Measurements from ENCODE around the gene OXA1L.
"Not testable (repeated sequence)": the region's sequence is repeated elsewhere in the genome, so short reads cannot be mapped to it uniquely, and the experiment has no call there.

OXA1L gene

DNA sequence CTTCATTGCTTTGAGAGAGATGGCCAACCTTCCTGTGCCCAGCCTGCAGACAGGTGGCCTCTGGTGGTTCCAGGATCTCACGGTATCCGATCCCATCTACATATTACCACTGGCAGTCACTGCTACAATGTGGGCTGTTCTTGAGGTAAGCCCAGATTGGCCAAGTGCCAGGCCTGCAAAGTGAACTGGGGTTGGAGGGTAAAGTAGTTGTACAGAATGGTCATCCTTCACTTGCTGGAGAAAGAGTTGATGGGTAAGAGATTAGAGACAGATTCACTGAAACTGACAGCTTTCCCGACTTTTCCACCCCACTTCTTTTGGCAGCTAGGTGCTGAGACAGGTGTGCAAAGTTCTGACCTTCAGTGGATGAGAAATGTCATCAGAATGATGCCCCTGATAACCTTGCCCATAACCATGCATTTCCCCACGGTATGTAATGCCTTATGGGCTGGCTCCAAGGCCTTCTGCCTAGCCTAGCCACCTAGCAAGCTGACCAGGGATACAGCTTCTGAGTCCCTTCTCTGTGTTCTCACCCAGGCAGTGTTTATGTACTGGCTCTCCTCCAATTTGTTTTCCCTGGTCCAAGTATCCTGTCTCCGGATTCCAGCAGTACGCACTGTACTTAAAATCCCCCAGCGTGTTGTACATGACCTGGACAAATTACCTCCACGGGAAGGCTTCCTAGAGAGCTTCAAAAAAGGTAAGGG is 4.1 kb downstream of the OXA1L start:
- DNase-seq, result no peak

DNA sequence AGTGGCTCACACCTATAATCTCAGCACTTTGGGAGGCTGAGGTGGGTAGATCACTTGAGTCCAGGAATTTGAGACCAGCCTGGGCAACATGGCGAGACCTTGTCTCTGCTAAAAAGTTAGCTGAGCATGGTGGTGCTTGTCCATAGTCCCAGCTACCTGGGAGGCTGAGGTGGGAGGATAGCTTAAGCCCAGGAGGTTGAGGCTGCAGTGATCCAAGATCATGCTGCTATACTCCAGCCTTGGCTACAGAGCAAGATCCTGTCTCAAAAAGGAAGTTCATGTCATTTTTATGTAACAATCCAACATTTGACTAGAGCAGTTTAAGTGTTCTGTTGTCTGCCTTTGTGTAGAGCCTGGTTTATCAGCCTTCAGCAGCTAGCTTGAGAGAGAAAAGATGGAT is 6.2 kb downstream of the OXA1L start:
- DNase-seq, result no peak

DNA sequence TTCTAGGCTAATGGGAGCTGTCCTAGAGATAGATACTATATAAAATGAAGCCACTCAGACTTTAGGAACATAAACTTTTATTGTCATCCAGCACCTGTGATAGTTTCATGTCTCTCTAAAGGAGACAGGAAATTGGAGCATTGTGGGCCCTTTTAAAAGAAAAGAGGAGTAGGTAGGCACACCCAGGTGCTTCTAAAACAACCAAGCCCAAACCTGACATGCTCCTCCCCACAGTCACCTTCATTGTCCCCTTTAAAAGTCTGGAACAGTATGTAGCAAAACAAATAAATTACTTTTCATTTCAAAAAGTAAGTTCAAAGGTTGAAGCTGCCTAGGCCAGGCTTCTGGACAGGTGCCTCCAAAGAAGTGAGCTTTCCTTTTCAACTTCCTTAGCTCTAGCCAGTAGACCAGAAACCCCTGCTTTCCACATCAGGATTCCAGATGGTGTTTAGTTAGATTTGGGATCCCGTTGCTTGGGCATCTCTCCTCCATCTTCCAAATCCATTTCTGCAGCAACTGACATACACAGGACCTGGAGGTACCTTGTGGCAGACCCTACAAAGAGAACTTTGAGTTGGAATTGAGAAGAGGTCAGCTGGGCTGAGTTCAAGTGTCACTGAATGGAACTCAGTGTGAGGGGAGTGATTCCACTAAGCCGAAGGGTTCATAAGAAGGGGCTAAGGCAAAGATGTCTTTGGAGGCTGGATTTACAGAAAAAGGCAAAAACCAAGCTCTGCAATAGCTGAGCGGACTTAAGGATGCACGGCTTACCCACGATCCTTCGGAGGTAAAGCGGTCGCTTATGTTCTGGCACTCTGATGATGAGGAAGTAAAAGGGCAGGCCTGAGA is 6.9 kb downstream of the OXA1L start:
- no peak for DNase-seq

DNA sequence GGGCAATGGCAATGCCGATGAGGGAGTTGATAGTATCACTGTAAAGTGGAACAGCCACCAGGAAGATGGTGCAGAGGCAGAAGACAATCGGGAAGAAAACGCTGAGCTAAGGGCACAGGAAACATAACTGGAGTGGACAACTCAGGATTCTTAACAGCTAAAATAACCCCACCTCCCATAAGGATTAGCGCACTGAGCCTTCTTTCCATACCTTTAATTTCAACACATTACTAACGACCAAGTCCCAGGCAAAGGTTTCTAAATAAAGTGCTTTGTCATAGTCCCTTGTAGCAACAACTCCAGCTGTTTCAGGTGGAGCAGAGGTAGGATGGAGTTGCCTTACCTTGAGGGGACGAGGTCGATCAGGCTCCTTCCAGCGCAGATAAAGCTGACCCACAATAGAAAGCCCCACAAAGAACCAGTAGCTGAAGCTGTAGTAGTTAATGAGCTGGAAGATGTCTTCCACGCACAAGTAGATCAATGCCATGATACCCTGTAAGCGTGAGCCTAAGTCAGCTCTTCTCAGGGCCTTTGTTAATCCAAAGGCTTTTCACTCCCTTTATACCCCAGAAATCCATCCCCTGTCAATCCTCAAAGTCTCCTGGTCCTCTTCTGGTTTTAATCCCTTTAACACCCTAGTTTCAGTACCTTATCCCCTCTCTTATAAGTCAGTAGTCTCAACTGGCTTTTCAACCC is 7.7 kb downstream of the OXA1L start:
- DNase-seq, result no peak

DNA sequence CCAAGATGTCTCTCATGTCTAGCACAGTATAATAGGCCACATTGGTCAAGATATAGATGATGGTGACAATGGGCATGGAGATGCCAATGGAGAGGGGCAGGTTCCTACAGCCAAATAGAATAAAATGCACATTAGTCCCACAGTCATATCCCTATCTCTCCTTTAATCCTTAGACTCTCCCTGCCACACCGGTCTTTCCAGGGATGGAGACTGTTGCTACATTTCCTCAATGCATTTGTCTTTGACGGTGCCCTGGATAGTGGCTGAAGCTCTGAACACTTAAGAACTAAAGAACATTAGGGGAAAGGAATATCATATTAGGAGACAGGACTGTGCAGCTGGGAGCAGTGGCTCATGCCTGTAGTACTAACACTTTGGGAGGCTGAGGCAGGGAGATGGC is 9.7 kb downstream of the OXA1L start:
- no peak for DNase-seq

DNA sequence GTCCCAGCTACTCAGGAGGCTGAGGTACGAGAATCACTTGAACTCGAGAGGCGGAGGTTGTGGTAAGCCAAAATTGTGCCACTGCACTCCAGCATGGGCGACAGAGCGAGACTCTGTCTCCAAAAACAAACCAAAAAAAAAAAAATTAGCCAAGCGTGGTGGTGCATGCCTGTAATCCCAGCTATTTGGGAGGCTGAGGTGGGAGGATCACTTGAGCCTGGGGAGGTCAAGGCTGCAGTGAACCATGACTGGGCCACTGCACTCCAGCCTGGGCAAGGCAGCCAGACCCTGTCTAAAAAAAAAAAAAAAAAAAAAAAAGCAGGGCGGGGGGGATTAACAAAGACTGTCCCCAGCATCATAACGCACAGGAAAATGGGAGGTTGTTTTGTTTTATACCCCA is 10.4 kb downstream of the OXA1L start:
- not testable (repeated sequence) for DNase-seq

DNA sequence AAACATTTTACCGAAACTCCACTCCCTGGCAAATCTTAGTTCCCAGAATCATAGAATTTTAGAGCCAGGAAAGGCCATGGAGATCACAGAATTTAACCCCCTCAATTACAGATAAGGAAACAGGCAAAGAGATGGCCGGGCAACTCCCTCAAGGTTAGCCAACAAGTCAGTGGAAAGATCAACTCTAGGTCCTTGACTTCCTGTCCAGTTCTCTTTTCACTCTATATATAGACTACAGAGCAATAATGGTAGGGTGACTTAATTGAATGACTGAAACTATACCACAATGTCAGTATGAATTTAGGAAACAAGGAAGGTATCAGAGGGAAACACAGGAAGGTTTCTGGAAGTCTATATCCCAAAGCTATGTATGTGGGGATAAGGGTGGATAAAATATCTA is 11.6 kb downstream of the OXA1L start:
- DNase-seq, result no peak

DNA sequence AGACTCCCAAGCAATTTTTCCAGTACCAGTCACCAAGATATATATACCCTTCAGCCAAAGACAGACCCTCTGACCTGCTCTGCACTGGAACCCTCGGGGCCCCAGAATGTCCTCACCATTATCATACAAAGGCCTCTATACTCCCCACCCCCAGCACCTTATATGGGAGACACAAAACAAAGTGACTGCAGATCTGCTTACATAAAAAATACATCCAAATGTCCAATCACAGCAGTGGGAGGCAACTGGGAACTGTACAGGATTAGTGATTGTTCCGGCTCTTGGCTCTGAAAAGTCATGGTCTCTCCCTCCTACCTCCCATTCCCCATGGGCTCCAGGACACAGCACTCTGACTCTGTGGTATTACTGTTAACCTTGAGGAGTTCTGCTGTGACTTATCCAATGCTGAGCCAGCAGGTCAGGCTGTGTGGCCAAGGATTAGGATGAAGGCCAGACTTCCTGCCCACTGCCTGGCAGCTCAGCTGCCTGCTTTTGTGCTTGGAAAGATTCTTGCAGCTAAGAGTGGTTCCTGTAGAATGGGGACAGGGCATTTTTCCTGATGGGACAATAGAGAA is 13.7 kb downstream of the OXA1L start:
- DNase-seq, result no peak

DNA sequence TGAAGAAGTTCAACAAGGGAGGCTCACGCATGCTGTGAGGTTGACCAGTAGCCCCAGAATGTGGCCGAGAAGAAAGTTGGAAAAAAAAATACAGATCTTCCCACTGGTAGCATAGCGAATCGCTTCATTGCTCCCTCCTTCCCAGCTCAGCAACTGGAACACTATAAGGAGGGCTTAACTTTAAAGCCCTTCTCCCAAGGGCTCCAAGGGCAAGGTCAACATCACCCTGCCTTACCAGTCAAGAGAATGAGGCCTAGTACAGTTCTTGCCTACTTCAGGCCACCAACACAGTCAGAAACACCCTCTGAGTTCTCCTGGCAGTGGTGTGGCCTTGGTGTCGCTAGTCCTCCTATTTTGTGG is 14.4 kb downstream of the OXA1L start:
- DNase-seq, result no peak

DNA sequence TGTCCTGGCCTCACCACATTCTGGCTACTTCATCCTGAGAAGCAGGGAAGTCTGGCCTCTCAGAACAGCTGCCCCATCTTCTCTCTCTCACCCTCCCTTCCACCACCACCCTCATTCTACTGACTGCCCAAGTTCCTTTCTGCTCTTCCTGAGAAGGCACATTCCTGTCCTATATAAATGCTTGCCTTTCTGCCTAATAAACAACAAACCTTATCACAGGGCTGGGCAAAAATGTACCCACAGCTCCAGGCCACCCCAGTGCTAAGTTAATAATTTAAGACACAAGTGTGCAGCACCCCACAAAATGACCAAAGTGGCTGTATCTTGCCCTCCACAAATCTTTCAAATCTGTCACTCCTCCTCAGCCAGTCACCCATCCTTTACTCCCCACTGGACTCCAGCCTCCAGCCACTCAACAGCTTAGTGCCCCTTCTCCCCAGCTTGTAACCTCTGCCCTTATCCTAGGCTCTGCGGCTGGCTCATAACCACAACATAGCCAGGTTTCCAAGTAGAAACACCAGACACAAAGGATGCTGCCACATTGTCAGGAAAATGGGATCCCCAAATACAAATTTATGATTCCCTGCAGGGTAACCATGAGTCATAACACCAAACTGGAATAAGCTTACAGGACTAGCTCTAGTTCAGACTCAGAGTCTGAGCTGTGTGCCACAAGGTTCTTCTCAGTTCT is 15.0 kb downstream of the OXA1L start:
- DNase-seq, result no peak

DNA sequence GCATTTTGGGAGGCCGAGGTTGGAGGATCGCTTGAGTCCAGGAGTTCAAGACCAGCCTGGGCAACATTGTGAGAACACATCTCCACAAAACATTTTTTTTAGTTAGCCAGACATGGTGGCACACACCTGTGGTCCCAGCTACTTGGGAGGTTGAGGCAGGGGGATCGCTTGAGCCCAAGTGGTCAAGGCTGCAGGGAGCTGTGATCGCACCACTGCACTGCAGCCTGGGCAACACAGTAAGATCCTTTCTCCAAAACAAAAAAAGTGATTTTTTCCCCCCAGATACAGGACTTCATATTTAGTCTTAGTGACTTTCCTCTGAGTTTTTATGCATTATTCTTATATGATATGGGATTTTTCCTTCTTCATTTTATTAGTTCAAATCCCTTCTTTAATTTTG is 20.2 kb downstream of the OXA1L start:
- no peak for DNase-seq

DNA sequence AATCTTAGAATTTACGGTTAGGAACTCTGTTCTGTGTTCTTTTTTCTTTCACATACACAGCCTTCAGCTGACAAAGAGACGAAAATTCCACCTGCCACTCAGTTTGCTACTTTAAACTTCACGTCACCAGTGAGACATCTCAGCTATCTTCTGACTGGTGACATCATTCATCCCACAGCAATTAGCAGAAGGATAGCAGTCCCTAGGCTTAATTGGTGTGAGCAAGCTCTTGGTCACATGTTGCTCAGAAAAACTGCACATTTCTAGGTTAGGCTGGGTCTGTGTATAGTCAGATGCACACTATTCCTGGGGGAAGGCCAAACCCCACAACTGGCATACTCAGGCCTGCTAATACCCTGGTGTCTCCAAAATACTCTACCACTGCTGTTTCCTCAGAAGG is 24.8 kb downstream of the OXA1L start:
- no peak for DNase-seq

DNA sequence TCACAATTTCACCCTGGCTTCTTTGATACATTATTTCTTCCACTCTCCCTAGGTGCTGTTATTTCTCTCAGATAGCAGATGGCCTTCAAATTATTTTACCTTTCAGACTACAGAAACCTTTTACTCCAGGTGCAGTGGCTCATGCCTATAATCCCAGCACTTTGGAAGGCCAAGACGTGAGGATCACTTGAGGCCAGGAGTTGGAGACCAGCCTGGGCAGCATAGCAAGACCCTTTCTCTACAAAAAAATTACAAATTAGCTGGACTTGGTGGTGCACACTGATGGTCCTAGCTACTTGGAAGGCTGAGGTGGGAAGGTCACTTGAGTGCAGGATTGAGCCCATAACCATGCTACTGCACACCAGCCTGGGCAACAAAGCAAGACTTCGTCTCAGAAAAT is 25.7 kb downstream of the OXA1L start:
- no peak for DNase-seq

DNA sequence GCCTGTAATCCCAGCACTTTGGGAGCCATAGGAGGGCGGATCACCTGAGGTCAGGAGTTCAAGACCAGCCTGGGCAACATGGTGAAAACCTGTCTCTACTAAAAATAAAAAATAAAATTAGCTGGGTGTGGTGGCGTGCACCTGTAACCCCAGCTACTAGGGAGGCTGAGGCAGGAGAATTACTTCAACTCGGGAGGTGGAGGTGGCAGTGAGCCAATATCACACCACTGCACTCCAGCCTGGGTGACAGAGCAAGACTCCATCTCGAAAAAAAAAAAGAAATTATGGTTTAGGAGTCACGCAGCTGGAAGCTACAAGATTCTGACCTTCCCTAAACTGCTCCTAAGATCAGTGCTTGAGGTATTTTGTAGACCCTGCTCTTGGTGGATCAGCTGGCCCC is 27.1 kb downstream of the OXA1L start:
- not testable (repeated sequence) for DNase-seq

DNA sequence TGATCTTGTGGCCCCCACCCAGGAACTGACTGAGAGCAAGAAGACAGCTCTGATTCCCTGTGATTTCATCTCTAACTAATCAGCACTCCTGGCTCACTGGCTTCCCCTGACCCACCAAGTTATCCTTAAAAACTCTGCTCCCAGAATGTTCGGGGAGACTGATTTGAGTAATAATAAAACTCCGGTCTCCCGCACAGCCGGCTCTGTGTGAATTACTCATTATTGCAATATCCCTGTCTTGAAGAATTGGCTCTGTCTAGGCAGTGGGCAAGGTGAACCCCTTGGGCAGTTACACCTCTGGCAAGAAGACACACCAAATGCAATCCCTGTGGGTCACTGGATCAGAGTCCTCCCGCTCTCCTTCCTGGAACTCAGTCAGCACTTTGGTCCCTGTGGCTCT is 27.5 kb downstream of the OXA1L start:
- no peak for DNase-seq

DNA sequence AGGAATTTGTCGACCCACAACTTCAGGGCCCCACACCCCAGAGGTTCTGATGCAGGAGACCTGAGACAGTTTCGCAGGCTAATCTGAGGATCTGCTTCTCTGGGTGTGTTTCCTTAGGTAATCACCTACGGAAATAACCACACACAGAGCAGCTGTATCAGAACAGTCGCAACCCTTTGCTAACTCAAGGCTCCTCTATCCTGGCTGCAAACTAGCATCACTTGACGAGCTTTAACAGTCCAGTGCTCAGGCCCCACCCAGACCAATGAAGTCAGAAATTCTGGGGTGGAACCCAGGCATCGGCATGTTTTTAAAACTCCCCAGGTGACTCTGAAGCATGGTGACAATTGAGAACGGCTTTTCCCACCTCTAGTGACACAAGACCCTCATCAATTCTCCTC is 28.1 kb downstream of the OXA1L start:
- DNase-seq, result no peak

DNA sequence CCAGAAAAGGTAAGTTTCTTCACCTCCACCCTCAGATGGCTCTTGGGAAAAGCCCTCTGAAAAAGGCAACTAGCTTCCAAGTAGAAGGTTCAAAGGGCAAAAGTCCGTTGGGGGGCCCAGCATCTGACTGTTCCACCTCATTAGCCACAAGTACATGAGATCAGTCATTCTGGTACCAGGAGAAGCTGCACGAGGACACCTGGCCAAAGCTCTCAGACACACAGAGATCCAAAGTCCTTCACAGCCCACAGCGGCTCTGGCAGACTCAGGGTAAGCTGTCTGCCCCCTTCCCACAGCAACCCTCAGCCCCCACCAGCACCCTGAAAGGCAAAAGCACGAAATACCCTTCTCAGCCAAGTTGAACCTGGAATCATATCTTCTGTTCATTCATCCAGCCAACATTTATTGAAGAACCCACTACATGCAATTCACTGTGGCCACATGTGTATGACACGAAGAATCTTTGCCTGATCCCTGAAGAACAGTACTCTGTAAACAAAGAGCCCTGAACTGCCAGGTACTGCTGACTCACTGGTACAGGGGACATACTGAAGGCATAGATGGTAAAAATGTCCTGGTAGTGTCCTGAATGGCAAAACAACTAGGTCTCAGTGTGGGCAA is 29.7 kb downstream of the OXA1L start:
- DNase-seq, result no peak

DNA sequence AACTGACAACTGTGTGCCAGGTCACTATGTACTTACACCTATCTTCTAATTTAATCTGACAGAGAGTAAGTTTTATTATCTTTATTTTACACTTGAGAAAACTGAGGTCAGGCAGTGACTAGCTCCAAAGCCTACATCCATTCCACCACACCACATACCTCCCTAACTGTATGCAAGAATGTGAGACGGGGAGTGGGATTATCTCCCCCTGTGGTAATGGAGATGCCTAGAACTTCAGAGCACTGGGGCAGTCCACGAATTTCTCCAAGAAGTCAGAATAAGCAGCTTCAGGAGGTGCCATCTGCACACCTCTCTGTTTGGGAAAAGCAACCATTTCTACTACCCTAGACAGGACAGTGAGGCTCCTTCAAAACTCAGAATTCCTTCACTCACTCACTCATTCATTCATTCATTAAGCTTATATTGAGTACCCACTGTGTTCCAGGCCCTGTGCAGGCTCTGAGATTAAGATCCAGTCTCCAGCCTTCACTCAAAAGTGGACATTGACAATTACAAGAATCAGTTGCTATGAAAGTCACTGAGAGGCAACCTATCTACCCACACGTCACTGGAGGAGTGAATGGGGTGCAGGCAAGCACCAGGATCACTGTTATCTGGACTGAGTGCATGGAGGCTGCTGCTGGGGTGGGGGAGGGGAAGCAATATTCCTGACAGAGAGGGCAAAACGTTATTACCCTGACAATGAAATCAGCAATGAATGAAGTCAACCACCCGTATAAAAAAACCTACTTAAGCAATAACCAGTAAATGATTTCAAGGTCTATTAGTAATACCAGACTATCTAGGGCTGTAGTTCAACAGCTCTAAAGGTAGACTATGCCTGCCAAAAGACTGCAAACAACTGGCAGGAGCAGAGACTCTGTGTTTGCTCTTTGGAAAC is 30.8 kb downstream of the OXA1L start:
- no peak for DNase-seq

DNA sequence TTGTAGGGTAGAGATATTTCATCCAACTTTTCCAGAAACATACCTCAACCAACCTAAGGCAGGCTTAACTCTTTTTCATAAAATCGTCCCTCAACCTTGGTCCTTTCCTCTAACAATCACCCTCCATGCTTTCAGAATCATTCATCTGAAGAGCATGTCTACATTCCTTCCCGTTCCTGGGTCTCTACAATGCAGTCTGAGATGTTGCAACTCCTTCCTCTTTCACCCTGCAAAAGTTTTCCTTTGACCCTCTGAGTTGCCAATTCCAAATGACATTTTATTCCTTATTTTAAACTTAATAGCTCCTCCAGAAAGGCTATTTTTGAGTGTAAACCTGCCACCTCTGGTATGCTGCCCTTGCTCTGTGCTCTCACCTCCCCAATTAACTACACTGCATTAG is 32.0 kb downstream of the OXA1L start:
- no peak for DNase-seq

DNA sequence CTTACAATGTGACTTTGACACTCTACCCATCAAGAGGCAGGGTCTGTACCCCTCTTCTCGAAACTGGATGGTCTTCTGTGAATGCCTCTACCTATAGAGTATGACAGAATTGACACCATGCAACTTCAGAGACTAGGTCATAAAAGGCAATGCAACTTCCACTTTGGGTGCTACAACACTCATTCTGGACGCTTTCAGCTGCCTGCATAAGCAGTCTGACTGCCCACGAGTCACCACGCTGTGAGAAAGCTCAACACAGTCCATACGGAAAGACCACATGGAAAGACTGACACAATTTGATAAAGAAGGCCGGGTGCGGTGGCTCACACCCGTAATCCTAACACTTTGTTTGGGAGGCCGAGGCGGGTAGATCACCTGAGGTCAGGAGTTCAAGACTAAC is 33.9 kb downstream of the OXA1L start:
- no peak for DNase-seq

DNA sequence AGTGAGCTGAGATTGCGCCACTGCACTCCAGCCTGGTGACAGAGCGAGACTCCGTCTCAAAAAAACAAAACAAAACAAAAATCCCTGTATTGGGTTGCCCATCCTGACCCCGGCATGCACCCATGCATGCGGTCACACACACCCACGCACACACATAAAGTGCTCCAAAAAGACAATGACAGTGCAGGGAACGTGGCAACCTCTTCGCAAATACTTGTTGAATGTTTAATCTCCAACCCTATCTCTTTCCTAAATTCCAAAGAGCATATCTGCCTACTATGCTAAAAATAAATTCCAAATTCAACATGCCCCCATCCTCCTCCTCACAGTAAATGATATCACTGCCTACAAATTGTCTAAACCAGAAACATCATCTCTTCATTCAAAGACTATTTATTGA is 35.2 kb downstream of the OXA1L start:
- no peak for DNase-seq
